ENCODE data around the gene LGI1.

- TF ChIP-seq CTCF (IDR thresholded peaks at IDR 0.05) = no peak
- TF ChIP-seq TCF7L2 (IDR thresholded peaks at IDR 0.05; ENCODE audit: low read depth, low read length) = no peak
Measured at GRCh38 chr10:93777092-93777491, 19.4 kb downstream of the LGI1 start.

Measured in Panc1 (cell line).